Measurements from ENCODE around the gene PAX2.

- TF ChIP-seq, protein P1, sequence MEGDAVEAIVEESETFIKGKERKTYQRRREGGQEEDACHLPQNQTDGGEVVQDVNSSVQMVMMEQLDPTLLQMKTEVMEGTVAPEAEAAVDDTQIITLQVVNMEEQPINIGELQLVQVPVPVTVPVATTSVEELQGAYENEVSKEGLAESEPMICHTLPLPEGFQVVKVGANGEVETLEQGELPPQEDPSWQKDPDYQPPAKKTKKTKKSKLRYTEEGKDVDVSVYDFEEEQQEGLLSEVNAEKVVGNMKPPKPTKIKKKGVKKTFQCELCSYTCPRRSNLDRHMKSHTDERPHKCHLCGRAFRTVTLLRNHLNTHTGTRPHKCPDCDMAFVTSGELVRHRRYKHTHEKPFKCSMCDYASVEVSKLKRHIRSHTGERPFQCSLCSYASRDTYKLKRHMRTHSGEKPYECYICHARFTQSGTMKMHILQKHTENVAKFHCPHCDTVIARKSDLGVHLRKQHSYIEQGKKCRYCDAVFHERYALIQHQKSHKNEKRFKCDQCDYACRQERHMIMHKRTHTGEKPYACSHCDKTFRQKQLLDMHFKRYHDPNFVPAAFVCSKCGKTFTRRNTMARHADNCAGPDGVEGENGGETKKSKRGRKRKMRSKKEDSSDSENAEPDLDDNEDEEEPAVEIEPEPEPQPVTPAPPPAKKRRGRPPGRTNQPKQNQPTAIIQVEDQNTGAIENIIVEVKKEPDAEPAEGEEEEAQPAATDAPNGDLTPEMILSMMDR (conservative IDR thresholded peaks at IDR 0.05): no peak
- TF ChIP-seq ZFX (IDR thresholded peaks at IDR 0.05): no peak
Measured at GRCh38 chr10:100725071-100725471, 20.3 kb upstream of the PAX2 start.
